Esophagus squamous epithelium (tissue), 5 donors: Measurements from ENCODE around the gene ORAI1. TPM values are rescaled to one million over a fixed set of nuclear protein-coding genes. Genes with fewer than 3 reads are reported as not detected.
"Not testable (repeated sequence)": the region's sequence is repeated elsewhere in the genome, so short reads cannot be mapped to it uniquely, and the experiment has no call there.

Experiments
- DNase-seq: peaks from one replicate; lab custom pipeline; 2025; lab: John Stamatoyannopoulos, UW
- H3K27ac ChIP-seq, 4 donors: fragments of 200-600 bp; sonication (generic); one replicate each; pipeline ENCODE4 v1.5.1; 2016 to 2019; ENCODE audit warnings: mild to moderate bottlenecking in 1 of 4
- H3K27me3 ChIP-seq, 4 donors: fragments of 200-600 bp; sonication (generic); 1 replicate in 3 of 4; 2 replicates in 1 of 4; pipeline versions ENCODE4 v1.5.1 to v1.6.0; 2017 to 2021; ENCODE audit warnings: antibody characterized with exemption in 1 of 4
- H3K36me3 ChIP-seq, 3 donors: fragments of 200-600 bp; sonication (generic); one replicate each; pipeline ENCODE4 v1.5.1; 2016 to 2019
- H3K4me1 ChIP-seq, 3 donors: fragments of 200-600 bp; sonication (generic); one replicate each; pipeline ENCODE4 v1.5.1; 2017 to 2019
- H3K4me3 ChIP-seq, 4 donors: fragments of 200-600 bp; sonication (generic); 1 replicate in 3 of 4; 2 replicates in 1 of 4; pipeline ENCODE4 v1.5.1; 2016 to 2019; ENCODE audit warnings: mild to moderate bottlenecking in 2 of 4, moderate library complexity in 1 of 4
- H3K9me3 ChIP-seq, 3 donors: fragments of 200-600 bp; sonication (generic); one replicate each; pipeline ENCODE4 v1.5.1; 2016 to 2019
- POLR2A ChIP-seq, 4 donors: fragments of 450-650 bp; IDR thresholded peaks; one replicate each; pipeline ENCODE4 v1.6.1; 2017; ENCODE audit warnings: antibody characterized with exemption in 4 of 4, mild to moderate bottlenecking in 4 of 4, moderate library complexity in 3 of 4
- WGBS, 2 donors: methylation state at CpG; one replicate each; pipeline ENCODE4 v1.1.5; 2018; 5-methylcytosine and 5-hydroxymethylcytosine counted together
- intact Hi-C: fragments of 100-400 bp; cut with DNase I; formaldehyde crosslinking; loops from one replicate; pipeline ENCODE4 v1.15.0; 2022
- total RNA-seq, 4 donors: library from RNA; depleted of rRNA; stranded (reverse); fragments of >200 nt; gene quantifications; one replicate each; pipeline ENCODE4 v1.1.0, GENCODE V29; 2016
- TF ChIP-seq, protein P1 (sequence below), 6 experiments: fragments of 450-650 bp in 4 of 6; fragments of 200-600 bp in 2 of 6; sonication (generic) in 2 of 6; IDR thresholded peaks; one replicate each; pipeline ENCODE4 v1.5.1; 2016 to 2019; ENCODE audit warnings: antibody characterized with exemption in 6 of 6, mild to moderate bottlenecking in 4 of 6, moderate library complexity in 4 of 6
- donor health status: DM: yes; HTN: yes; CAD: no.

Gene ORAI1
- total RNA-seq, 4 donors from 2014 or later, result 4.4 to 7.9 (median 7.0) TPM

GRCh38 chr12:121656122-121656521 lies 29.8 kb downstream of the ORAI1 start:
- no peak overlapping the region for H3K27ac ChIP-seq
- no peaks in the 10 kb centered on the region for H3K27me3 ChIP-seq
- H3K36me3 ChIP-seq, result no peaks in the 10 kb centered on the region
- H3K4me3 ChIP-seq, result no peak overlapping the region
- DNase-seq, result no peak
- intact Hi-C loops, result no loop called here
- no peaks in the 10 kb centered on the region for H3K9me3 ChIP-seq
- peaks cover 0 to 37% (median 6%) of the 10 kb centered on the region in 3 donors for H3K4me1 ChIP-seq
- 94 to 98% methylated on average over 2 of the region's 2 CpGs for WGBS, 2 donors
- TF ChIP-seq POLR2A (IDR thresholded peaks at IDR 0.05), result no peak
- TF ChIP-seq, protein P1, sequence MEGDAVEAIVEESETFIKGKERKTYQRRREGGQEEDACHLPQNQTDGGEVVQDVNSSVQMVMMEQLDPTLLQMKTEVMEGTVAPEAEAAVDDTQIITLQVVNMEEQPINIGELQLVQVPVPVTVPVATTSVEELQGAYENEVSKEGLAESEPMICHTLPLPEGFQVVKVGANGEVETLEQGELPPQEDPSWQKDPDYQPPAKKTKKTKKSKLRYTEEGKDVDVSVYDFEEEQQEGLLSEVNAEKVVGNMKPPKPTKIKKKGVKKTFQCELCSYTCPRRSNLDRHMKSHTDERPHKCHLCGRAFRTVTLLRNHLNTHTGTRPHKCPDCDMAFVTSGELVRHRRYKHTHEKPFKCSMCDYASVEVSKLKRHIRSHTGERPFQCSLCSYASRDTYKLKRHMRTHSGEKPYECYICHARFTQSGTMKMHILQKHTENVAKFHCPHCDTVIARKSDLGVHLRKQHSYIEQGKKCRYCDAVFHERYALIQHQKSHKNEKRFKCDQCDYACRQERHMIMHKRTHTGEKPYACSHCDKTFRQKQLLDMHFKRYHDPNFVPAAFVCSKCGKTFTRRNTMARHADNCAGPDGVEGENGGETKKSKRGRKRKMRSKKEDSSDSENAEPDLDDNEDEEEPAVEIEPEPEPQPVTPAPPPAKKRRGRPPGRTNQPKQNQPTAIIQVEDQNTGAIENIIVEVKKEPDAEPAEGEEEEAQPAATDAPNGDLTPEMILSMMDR (IDR thresholded peaks at IDR 0.05), result no peak

DNA sequence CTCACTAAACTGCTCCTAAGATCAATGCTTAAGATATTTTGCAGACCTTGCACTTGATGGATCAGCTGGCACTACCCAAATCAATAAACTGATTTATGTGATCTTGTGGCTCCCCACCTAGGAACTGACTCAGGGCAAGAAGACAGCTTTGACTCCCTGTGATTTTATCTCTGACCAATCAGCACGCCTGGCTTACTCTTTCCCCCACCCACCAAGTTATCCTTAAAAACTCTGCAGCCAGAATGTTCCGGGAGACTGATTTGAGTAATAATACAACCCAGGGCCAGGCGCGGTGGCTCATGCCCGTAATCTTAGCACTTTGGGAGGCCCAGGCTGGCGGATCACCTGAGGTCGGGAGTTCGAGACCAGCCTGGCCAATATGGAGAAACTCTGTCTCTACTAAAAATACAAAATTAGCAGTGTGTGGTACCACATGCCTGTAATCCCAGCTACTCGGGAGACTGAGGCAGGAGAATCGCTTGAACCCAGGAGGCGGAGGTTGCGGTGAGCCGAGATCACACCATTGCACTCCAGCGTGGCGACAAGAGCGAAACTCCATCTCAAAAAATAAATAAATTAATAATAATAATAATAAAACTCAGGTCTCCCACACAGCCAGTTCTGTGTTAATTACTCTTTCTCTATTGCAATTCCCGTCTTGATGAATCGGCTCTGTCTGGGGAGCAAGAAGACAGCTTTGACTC lies 31.1 kb downstream of the ORAI1 start:
- no peak overlapping the region for H3K27ac ChIP-seq
- intact Hi-C loops, result no loop called here
- TF ChIP-seq POLR2A (IDR thresholded peaks at IDR 0.05), result no peak
- TF ChIP-seq, protein P1 (IDR thresholded peaks at IDR 0.05), result no peak
- no peaks in the 10 kb centered on the region for H3K36me3 ChIP-seq
- WGBS, 2 donors, result 86 to 88% methylated on average over 18 of the region's 18 CpGs
- H3K27me3 ChIP-seq, result no peaks in the 10 kb centered on the region
- H3K9me3 ChIP-seq, result no peaks in the 10 kb centered on the region
- peaks cover 0 to 30% (median 6%) of the 10 kb centered on the region in 3 donors for H3K4me1 ChIP-seq
- no peak overlapping the region for H3K4me3 ChIP-seq
- no peak for DNase-seq

- H3K36me3 ChIP-seq, DNase-seq, intact Hi-C loops, H3K9me3 ChIP-seq, H3K4me3 ChIP-seq, H3K27me3 ChIP-seq, H3K27ac ChIP-seq: not testable (repeated sequence)
- 77 to 80% methylated on average over 7 to 11 of the region's 11 CpGs for WGBS, 2 donors
- peaks cover 0 to 22% (median 6%) of the 10 kb centered on the region in 3 donors for H3K4me1 ChIP-seq
These were observed 35.2 kb downstream of the ORAI1 start for GRCh38 chr12:121661353-121662105.

DNA sequence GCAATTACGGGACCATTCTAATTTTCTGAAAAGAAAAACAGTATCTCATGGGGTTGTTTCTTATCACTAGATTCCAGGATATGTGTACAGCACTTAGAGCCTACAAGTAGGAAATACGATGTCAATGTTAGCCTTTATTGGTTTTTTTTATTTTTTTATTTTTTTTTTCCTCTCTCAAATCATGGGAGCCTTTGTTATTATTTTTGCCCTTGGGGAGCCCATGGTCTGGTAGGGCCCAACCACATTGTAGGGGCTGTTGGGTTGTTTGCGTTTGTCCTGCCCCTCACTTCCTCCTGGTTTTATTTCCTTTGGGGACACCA lies 37.2 kb downstream of the ORAI1 start:
- no peak overlapping the region for H3K27ac ChIP-seq

DNA sequence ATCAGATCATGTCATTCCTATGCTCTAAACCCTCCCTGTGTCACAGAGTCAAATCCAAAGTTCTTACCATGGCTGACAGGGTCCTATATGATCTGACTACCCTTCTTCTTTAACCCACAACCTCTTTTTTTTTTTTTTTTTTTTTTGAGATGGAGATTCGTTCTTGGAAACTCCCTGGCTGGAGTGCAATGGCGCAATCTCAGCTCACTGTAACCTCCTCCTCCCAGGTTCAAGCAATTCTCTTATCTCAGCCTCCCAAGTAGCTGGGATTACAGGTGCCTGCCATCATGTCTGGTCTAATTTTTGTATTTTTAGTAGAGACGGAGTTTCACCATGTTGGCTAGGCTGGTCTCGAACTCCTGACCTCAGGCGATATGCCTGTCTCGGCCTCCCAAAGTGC lies 40.5 kb downstream of the ORAI1 start:
- peaks cover 4 to 31% (median 5%) of the 10 kb centered on the region in 3 donors for H3K4me1 ChIP-seq
- H3K36me3 ChIP-seq, H3K9me3 ChIP-seq, H3K27me3 ChIP-seq, intact Hi-C loops, H3K4me3 ChIP-seq, H3K27ac ChIP-seq, DNase-seq: not testable (repeated sequence)
- WGBS, 2 donors, result 66 to 69% methylated on average over 3 to 6 of the region's 6 CpGs

More for the DNA sequence above, 37.2 kb downstream of the ORAI1 start:
- no peak for DNase-seq
- intact Hi-C loops, result no loop called here
- H3K36me3 ChIP-seq, result no peaks in the 10 kb centered on the region
- peaks cover 0 to 18% (median 4%) of the 10 kb centered on the region in 3 donors for H3K4me1 ChIP-seq
- no peaks in the 10 kb centered on the region for H3K27me3 ChIP-seq
- TF ChIP-seq, protein P1 (IDR thresholded peaks at IDR 0.05), result no peak
- TF ChIP-seq POLR2A (IDR thresholded peaks at IDR 0.05), result no peak
- no peaks in the 10 kb centered on the region for H3K9me3 ChIP-seq
- H3K4me3 ChIP-seq, result no peak overlapping the region
- WGBS, 2 donors, result 63 to 84% methylated on average over 3 of the region's 3 CpGs
